ENCODE results near the gene SLC25A23.
"Not testable (repeated sequence)": the region's sequence is repeated elsewhere in the genome, so short reads cannot be mapped to it uniquely, and the experiment has no call there.

Gene SLC25A23

DNA sequence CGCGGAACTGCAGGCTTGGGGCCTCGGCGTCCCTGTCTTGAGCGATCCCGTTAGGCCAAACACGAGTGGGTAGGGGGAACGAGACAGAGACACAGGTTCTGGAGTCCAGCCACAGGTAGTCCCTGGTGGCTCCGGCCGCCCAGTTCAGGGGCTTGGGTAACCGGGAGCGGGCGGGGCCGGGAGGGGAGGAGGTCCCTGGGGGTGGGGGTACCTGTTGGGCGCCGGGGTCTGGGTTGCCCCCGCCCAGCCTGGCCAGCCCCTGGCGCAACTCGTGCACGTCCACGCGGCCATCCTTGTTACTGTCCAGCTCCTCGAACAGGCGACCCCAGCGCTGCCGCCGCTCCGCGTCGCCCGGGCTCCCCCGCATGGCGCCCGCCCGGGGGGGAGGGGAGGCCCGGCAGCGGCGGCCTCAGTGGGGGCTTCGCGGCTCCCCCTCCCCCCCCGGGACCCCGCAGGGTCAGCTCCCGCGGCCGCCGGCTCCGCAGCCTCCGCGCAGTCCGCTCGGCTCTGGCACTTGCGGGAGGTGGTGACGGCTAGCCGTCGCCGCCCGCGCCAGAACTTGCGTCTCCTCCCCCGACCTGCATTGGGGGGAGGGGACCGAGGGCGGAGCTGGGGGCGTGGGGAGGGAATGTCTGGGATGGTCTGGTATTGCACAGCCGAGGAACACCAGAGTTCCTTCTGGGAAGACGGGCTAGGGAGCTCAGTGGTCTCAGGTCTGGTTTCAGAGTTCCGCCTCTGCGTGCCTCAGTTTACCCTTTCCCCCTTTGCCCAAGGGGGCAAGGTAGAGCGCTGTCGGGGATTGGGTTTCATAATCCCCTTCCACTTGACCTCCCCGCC, at the start of gene SLC25A23:
Gene SLC25A23, minus strand, starts transcription at position 531 of the 837 bp plus-strand sequence. Its CDS starts 164 bp downstream, at position 367.
- DNase-seq: peak; percentile 89

DNA sequence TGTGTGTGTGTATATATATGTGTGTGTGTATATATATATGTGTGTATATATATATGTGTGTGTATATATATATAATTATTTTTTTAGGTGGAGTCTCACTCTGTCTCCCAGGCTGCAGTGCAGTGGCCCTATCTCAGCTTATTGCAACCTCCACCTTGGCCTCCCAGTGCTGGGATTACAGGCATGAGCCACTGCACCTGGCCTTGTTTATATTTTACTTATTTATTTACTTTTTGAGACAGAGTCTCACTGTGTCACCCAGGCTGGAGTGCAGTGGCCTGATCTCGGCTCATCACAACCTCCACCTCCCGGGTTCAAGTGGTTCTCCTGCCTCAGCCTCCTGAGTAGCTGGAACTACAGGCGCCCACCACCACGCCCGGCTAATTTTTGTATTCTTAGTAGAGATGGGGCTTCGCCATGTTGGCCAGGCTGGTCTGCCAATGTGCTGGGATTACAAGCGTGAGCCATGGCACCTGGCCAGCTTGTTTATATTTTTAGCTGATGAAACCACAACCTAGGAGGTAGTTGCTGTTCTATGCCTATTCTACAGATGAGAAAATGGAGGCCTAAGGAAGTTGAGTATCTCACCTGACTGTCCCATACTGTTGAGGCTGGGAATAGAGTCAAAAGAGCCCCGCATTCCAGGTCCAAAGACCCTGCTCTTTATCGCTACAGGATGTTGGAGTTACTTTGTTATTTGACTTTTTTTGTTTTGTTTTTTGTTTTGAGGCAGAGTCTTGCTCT, 48.6 kb upstream of the SLC25A23 start:
- DNase-seq: not testable (repeated sequence)

DNA sequence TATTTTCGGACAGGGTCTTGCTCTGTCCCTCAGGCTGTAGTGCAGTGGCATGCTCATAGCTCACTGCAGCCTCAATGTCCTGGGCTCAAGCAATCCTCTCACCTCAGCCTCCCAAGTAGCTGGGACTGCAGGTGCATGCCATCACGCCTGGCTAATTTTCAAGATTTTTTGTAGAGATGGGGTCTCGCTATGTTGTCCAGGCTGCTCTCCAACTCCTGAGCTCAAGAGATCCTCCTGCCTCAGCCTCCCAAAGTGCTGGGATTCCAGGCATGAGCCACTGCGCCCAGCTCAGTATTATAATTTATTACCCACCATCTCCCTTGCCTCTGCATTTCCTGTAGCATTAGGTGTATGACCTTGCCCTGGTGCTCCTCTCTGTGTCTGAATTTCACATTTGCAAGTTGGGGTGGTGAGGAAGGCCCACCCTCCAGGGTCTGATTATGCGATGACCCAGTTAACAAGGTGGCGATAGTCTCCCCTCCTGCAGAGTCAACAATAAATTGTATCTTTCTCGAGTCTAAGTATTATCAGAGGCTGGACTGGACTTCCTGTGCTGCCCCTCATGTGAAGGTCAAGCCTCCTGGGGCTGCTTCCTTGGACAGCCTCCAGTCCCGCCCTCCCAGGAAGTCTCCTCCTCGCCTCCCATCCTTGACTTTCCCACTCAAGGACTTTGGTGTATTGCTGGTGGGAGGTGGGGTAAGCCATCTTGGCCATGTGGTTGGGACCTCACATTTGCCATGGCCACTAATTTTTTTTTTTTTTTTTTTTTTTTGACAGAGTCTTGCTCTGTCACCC, 44.0 kb upstream of the SLC25A23 start:
- no peak for DNase-seq

DNA sequence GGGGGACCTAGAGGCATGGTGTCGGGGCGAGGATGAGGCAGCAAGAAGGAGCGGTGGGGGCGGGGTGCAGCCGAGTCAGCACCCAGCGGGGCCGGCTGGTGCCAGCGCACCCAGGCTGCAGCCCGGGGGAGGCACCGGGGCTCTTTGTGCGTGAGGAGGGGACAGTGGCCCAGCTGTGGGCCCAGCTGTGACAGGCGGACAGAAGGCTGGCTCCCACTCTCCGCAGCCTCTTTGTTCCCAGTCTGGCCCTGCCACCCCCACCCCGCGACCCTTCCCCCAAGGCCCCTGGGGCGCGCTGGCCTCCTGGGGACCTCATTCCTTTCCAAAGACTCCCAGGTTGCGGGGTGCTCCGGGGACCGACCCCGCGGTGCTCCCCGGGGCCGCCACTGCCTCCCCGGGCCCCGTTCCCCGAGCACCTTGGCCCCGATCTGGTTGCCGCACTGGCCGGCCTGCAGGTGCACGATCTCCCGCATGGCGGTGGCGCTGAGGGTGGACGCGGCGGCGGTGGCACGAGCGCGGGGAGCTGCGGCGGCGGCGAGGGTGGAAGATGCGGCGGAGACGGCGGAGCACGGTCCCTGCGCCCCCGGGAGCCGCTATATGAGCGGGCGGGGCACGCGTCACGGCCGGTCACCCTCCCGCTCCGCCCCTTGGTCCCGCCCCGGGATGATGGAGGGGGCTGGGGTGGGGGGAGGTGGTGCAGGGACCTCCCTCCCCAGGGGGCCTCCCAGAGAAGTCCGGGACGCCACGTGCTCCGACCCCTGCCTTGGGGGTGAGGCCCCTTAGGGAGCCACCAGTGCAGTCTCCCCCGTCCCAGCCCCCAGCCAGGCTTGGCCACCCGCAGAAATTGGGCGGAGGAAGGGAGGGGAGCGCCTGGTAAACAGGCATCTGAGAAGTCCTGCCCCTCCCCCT, 42.4 kb upstream of the SLC25A23 start, which contains the start of gene TUBB4A:
Gene TUBB4A, minus strand, starts transcription at position 570 of the 909 bp plus-strand sequence. Its CDS starts 97 bp downstream, at position 473.
- no peak for DNase-seq

DNA sequence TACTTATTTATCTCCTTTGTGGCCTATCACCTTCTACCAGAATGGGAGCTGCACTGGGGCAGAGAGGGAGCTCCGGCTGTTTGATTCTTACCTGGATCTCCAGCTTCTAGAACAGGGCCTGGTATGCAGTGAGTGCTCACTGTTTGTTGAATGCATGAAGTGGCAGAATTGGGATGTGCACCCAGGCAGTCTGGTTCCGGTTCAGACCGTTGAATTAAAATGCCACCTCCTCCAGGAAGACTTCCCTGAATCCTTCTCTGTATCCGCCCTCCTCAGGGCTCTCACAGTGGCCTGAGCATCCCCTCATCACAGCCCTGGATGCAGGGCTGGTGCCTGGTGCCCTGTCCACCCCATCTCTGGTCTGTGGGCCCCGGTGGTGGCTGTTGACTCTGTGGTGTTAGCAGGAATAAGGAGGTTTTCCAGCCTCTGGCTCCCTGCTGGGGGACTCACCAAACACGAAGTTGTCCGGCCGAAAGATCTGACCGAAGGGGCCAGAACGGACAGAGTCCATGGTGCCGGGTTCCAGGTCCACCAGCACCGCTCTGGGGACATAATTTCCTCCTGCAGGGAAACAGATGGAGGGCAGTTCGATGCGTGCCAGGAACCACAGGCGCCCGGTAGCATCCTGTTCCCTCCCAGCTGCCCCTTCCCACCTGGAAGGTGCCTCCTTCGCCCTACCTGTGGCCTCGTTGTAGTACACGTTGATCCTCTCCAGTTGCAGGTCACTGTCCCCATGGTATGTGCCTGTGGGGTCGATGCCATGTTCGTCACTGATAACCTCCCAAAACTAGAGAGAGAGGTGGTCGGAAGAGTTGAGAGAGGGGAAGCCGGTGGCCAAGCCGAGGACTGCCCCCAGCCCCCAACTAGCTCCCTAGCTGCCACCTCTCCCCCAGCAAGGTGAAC, 41.5 kb upstream of the SLC25A23 start:
- no peak for DNase-seq

DNA sequence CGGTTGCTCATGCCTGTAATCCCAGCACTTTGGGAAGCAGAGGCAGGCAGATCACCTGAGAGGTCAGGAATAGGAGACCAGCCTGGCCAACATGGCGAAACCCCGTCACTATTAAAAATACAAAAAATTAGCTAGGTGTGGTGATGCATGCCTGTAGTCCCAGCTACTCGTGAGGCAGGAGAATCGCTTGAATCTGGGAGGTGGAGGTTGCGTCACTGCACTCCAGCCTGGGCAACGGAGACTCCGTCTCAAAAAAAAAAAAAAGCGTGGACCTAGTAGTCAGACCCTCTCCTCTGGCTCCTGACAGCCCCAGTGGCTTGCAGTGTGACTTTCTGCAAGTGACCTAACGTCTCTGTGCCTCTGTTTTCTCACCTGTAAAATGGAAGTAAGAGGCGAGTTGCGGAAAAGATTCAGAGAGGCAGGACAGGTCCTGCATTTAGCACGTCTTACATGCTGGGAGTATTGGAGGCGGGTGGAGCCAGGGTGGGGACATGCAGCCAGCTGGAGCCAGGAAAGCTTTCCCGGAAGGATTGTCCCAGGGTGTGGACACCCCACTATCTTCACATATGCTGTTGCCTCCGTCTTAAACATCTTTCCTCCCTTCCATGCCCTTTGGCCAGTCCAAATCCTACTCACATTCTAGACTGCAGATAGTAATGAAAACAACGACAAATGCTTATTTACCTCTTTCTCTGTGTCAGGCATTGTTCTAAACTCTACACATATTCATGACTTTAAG, 39.6 kb upstream of the SLC25A23 start:
- DNase-seq: no peak

DNA sequence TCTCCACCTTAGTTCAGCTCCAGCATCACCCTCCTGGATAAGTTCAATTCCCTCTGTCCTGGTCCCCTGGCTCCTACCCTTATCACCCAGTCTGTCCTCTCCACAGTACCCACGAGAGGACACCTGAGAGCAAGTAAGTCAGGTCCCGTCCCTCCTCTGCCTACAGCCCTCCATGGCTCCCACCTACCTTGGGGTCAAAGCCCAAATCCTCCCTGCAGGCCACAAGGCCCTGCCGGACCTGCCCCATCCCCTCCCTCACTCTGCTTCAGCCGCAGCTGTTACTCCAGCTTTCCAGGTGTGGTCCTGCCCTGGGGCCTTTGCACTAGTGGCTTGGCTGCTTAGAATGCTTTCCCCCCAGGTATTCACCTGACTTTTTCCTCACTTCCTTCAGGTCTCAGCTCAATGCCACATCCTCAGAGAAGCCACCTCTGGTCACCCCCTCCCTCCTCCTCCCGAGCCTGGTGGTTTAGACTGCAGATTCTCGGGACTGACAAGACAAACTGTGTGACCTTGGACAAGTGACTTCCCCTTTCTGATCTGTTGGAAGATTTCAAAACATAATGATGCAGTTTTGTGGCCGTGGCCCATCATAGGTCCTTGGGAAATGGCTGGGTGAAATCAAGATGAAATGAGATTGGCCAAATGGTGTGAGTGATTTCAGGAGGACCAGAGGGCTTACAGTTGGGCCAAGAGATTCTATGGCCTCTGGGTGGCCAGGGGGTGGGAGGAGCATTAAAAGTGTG, 38.9 kb upstream of the SLC25A23 start:
- DNase-seq: no peak

DNA sequence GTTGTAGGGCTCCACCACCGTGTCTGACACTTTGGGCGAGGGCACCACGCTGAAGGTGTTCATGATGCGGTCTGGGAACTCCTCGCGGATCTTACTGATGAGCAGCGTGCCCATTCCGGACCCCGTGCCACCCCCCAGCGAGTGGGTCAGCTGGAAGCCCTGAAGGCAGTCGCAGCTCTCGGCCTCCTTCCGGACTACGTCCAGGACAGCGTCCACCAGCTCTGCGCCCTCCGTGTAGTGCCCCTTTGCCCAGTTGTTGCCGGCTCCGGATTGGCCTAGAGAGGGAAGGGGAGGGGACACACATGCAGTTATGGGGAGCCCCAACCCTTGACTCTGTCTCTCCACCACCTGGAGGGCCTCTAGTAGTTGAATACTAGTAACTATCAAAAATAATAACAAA, 36.4 kb upstream of the SLC25A23 start:
- no peak for DNase-seq

DNA sequence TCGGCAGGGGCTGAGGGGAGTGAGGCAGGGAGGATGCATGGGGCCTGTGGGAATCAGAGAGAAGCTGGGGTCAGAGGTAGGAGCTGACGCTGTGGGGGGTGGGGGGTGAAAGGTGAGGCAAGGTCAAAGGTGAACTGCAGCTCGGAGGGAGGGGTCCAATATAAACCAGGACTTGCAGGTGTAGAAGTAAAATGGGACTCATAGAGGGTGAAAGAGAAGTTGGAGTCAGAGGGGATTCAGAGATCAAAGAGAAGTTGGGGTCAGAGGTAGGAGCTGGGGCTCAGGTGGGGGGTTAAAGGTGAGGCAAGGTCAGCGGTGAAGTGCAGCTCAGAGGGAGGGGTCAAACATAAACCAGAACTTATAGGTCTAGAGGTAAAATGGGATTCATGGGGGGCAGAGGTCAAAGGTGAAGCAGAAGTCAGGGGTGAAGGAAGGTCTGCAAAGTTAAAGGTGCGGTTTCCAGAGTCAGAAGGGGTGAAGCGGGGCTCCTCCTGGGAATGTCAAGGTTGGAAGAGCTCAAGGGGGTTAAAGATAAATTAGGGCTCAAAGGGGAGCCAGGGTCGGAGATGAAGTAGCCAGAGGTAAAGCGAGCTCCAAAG, 34.9 kb upstream of the SLC25A23 start:
- DNase-seq: no peak

DNA sequence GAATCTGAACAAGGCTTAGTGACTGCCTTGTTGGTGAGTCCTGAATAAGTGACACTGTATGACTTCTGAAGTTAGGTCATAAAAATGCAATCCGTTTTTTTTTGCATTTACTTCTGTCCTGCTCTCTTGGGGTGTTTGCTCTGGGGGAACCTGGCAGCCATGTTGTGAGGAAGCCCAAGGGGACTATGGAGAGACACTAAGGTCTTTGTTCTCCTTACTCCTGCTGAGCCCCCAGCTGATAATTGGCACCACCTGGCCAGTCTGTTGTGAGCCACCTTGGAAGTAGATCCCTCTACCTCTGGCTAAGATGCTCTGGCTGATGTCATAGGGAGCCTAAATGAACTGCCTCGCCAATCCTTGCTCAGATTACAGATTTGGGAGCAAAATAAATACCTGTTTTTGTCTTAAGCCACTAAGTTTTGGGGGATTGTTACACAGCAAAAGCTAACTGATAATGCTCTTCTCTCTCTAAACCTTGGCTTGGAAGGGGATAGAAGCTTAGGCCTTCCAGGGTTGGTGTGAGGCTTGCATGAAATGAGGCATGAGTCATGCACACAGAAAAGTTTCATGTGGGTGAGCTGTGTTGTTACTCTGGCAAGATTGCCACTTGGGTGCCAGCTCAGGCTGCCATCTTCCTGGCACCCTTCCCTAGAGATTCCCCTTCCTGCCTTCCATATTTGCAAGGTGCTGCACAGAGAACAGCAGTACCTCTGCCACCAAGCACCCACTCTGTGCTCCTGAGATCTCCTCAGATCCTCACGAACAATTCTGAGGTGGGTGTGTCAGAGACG, 32.4 kb upstream of the SLC25A23 start:
- DNase-seq: no peak

DNA sequence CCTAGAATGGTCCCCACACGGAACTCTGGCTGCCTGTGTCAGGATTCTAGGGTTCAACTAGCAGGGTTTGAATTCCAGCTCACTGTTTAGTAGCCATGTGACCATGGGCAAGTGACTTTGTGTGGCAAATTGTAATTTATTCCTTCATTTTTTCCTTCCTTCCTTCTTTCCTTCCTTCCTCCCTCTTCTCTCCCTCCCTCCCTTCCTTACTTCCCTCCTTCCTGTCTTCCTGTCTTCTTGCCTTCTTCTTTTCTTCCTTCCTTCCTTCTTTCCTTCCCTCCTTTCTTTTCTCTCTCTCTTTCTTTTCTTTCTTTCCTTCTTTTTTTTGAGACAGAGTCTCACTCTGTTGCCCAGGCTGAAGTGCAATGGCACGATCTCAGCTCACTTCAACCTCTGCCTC, 30.5 kb upstream of the SLC25A23 start:
- DNase-seq: no peak

DNA sequence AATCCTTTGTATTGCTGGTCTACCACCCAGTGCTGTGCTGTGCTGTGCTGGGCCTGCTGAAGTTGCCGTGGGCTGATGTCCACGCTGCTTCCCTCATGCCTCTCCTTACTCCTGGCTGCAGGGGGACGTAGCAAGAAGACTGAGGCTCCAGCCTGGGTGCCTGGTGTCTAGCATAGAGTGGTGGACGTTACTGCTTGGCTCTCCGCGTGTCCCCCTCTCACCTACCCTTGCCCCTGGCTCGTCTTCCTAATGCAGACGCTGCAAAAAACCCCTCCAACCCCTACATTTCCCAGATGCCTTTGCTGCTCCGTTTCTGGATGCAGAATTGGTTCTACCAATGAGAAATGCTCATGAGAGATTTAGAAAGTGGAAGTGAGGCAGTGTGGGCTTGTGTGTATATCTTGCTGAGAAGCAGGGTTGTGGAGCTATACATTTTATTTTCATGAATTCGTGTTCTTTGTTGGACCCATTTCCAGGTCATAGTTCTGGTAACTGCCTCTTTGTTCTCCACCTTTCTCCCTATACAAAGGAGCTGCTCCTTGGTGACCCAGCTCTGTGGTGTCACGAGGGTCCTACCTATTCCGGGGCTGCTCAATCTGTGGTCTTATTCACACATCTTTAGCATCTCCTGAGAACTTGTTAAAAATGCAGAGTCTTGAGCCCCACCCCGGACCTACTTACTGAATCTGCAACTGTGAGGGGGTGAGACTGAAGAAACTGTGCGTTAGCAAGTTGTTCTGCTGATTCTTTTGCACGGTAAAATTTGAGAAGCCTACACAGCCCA, 29.9 kb upstream of the SLC25A23 start:
- no peak for DNase-seq

DNA sequence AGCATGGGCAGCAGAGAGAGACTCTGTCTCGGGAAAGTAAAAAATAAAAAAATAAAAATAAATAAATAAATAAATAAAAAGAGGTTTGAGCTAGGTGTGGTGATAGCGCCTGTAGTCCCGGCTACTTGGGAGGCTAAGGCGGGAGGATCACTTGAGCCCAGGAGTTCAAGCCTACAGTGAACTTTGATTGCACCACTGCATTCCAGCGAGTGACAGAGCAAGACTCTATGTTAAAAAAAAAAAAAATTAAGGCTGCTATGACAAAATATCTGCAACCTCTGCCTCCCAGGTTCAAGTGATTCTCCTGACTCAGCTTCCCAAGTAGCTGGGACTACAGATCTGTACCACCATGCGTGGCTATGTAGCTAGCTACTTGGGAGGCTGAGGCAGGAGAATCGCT, 25.2 kb upstream of the SLC25A23 start:
- DNase-seq: no peak

DNA sequence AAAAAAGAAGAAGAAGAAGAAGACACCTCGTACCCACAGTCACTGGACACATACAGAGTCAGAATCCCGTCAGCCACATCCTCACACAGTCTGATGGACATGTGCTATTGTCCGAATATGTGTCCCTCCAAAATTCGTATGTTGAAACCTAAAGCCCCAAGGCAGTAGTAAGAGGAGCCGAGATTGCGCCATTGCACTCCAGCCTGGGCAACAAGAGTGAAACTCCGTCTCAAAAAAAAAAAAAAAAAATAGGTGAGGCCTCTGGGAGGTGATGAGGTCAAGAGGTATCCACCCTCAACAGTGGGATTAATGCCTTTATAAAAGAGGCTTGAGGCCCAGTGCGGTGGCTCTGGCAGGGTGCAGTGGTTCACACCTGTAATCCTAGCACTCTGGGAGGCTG, 24.6 kb upstream of the SLC25A23 start:
- no peak for DNase-seq

DNA sequence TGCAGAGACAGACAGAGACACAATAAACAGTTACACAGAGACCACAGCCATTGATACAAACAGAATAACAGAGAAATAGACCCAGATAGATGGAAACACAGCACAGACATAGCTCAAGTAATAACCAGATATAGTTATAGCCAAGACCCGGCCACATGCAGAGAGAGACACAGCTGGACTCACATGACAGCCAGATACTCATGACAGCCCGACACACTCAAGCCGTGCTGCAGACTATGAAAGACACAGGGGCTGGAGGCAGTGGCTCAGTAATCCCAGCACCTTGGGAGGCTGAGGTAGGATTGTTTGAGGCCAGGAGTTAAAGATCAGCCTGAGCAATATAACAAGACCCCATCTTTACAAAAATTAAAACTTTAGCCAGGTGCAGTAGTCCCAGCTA, 23.6 kb upstream of the SLC25A23 start:
- no peak for DNase-seq

DNA sequence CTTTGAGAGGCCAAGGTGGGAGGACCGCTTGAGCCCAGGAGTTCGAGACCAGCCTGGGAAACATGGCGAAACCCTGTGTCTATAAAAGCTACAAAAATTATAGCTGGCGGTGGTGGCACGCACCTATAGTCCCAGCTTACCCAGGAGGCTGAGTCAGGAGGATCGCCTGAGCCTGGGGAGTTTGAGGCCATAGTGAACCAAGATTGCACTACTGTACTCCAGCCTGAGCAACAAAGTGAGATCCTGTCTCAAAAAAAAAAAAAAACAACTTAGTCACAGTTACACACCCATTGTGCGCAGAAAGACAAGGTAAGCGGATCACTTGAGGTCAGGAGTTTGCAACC, 22.7 kb upstream of the SLC25A23 start:
- DNase-seq: no peak

DNA sequence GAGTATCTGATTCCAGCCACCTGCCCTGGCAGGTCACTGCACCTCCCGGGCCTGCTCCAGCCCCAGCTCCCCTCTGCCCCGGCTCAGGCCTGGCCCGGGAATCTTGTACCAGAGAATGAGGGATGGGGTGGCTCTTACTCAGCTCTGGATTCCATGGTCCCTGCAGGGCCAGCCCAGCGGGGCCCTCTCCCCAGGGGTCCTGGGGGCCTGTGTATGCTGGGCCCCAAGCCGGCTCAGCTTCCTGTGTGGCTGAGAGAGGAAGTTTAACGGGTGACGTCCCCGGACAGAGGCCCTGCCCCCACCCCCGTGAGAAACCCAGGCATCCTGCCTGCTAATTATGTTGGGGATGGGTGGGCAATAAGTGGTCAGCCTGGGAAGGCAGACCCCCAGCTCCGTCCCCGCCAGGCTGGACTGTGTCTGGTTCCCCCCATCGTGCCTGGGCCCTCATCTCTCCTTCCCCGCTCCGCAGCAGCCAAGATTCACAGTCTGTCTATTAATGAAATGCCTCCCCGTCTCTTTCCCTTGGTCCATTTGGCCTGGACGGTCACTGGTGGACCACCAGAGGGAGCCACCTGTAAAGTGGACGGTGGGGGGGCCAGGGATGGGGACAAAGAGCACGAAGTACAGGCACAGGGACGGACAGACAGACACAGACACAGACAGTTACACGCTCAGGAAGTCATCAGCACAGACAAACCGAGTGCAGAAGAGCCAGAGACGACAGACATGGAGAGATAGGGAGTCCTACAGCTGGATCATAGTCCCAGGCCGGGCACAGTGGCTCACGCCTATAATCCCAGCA, 22.1 kb upstream of the SLC25A23 start, which contains the start of gene DENND1C:
Gene DENND1C, minus strand, starts transcription at position 247 of the 802 bp plus-strand sequence. Its CDS starts 92 bp downstream, at position 155.
- no peak for DNase-seq
